Activated T-cell treated with anti-CD3 and anti-CD28 coated beads, Interleukin-2, amount 50 U/mL, for 72 hours (primary cell): Measurements from ENCODE around the gene TMEM178B. TPM values are rescaled to one million over a fixed set of nuclear protein-coding genes. Genes with fewer than 3 reads are reported as not detected.
"Not testable (repeated sequence)": the region's sequence is repeated elsewhere in the genome, so short reads cannot be mapped to it uniquely, and the experiment has no call there.

ENCODE experiments used
- ATAC-seq, 2 donors: fragments of 150-1000 bp; cut with Tn5 transposase; replicated peaks in 1 of 2; 2 replicates each; pipeline ENCODE4 v1.10.0; 2021; ENCODE audit warnings: moderate library complexity in 2 of 2, mild to moderate bottlenecking in 1 of 2
- DNase-seq, 2 donors: peaks; one replicate each; pipeline ENCODE4 v3.0.0; 2021 to 2022; ENCODE audit warnings: mixed read lengths in 1 of 2
- H3K27ac Mint-ChIP-seq: one replicate; pipeline ENCODE4 v1.8.0; 2022; ENCODE audit warnings: mild to moderate bottlenecking, moderate library complexity, mixed read lengths
- H3K27me3 Mint-ChIP-seq: one replicate; pipeline ENCODE4 v1.8.0; 2022; ENCODE audit warnings: low read depth, mixed read lengths
- H3K36me3 Mint-ChIP-seq, 2 donors: one replicate each; pipeline ENCODE4 v1.8.0; 2022; ENCODE audit warnings: mixed read lengths in 2 of 2, mild to moderate bottlenecking in 1 of 2; ENCODE audit not compliant: insufficient read depth in 2 of 2
- H3K4me1 Mint-ChIP-seq: one replicate; pipeline ENCODE4 v1.8.0; 2022; ENCODE audit warnings: low read depth, mixed read lengths
- H3K4me3 Mint-ChIP-seq, 2 donors: one replicate each; pipeline ENCODE4 v1.8.0; 2022; ENCODE audit warnings: mild to moderate bottlenecking in 2 of 2, mixed read lengths in 2 of 2, moderate library complexity in 2 of 2
- H3K9me3 Mint-ChIP-seq, 2 donors: one replicate each; pipeline ENCODE4 v1.8.0; 2022; ENCODE audit warnings: mixed read lengths in 2 of 2
- total RNA-seq, 2 donors: library from RNA; stranded (reverse); gene quantifications; one replicate each; pipeline ENCODE4 v1.2.3, GENCODE V29; 2022

The TMEM178B gene
- total RNA-seq, 2 donors from 2014 or later = 1.0 to 1.4 TPM

DNA sequence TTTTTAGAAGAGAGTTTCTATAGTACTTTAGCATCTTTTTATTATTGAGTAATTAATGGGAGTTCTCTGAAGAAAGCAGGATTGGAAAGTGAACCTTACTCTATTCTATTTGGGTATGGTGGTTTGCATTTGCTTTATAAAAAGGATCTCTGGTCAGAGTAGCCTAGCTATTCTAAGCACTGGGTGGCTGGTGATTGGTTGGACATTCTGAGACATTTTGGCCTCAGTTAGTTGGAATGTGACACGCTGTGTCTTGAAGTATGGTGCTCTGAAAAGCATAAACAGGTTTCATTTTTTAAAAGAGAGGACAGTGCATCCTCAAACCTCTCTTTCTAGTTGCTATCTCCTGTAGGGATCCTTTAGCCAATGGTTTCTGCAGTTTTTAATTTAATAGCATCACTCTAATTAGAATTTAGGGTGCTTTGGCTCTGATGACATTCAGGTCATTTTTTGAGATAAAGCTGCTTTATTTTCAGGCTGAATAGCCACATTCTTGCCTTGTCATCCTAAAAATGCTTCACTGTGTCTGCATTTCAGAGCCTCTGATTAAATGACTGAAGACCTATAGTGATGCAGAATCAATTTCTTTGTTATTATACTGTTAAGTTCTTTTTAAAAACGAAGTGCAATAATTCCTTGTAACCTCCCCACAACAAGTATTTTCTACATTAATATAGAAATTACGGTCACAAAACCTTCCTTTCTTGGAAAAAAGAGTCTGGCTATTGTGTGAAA is 20.6 kb downstream of the TMEM178B start:
- H3K36me3 Mint-ChIP-seq = no peaks in the 10 kb centered on the region
- H3K27me3 Mint-ChIP-seq = no peaks in the 10 kb centered on the region
- no peak overlapping the region for H3K27ac Mint-ChIP-seq
- H3K9me3 Mint-ChIP-seq = no peaks in the 10 kb centered on the region
- DNase-seq (no peak), ATAC-seq (no peak)
- no peak overlapping the region for H3K4me3 Mint-ChIP-seq
- no peaks in the 10 kb centered on the region for H3K4me1 Mint-ChIP-seq

DNA sequence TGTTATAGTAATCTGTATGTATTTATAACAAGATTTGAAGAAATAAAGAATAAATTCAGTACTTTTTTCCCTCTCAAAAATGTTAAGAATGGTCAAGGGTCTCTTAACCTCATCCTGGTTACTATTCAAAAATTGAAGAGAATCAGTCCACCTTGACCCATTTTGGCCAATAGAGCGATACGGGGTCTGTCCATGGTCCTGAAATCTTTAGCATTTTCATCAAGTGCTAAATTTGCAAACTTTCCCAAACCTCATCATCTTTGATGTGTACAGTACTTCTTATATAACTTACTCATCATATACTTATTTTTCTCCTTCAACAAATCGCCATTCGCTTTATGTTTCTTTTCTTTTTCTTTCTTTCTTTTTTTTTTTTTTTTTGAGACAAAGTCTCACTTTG is 23.6 kb downstream of the TMEM178B start:
- no peak overlapping the region for H3K4me3 Mint-ChIP-seq
- no peaks in the 10 kb centered on the region for H3K36me3 Mint-ChIP-seq
- H3K27ac Mint-ChIP-seq = no peak overlapping the region
- ATAC-seq (no peak), DNase-seq (no peak)
- no peaks in the 10 kb centered on the region for H3K4me1 Mint-ChIP-seq
- no peaks in the 10 kb centered on the region for H3K9me3 Mint-ChIP-seq
- no peaks in the 10 kb centered on the region for H3K27me3 Mint-ChIP-seq

DNA sequence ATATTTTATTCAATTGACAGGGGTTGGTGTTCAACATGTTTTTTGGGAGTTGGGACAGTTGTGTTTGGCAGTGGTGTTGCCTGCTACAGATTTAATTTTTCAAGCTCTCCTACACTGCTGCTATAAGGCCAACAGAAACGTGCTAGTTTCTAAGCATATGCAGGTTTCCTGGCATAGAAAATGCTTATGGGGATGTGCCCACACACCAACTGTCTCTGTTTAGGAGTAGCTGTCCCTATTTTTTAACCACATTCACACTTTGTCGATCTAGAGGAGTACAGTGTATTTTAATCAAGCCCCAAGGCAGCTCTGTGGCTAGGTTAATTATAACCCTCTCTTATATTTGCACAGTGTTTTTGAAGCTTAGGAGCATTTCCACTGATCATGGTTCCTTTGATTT is 28.6 kb downstream of the TMEM178B start:
- peaks cover 7% of the 10 kb centered on the region for H3K27me3 Mint-ChIP-seq
- DNase-seq (no peak), ATAC-seq (no peak)
- H3K9me3 Mint-ChIP-seq = no peaks in the 10 kb centered on the region
- H3K27ac Mint-ChIP-seq = no peak overlapping the region
- H3K4me3 Mint-ChIP-seq = no peak overlapping the region
- H3K36me3 Mint-ChIP-seq = no peaks in the 10 kb centered on the region
- no peaks in the 10 kb centered on the region for H3K4me1 Mint-ChIP-seq

DNA sequence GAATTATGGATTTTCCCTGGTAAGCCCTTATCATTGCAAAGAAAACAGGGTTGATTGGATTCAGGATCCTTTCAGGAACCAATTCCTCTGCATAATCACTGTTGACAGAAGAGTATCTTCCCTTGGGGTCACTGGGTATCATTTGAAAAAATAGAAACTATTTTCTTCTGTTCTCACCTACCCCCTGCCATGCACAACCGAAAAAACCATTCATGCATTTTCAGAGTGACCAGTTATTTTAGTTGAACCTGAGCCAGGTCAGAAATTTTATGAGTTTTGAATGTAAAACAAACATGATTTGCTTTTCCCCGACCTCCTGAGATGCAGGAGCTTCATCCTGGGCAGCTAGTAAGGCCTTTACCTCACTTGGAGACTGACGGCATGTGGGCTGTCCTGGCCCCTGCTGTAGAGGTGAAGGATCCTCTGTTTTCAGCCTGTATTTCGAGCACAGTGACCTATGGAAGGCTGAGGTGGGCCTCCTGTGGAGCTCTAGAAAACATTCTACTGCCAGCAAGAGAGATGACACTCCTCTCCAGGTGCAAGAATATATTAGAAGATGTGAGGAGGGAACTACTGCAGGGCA is 30.1 kb downstream of the TMEM178B start:
- peaks cover 7% of the 10 kb centered on the region for H3K27me3 Mint-ChIP-seq
- no peak overlapping the region for H3K4me3 Mint-ChIP-seq
- H3K4me1 Mint-ChIP-seq = no peaks in the 10 kb centered on the region
- H3K9me3 Mint-ChIP-seq = no peaks in the 10 kb centered on the region
- DNase-seq = no peak
- no peak overlapping the region for H3K27ac Mint-ChIP-seq
- H3K36me3 Mint-ChIP-seq = no peaks in the 10 kb centered on the region
- no peak for ATAC-seq

DNA sequence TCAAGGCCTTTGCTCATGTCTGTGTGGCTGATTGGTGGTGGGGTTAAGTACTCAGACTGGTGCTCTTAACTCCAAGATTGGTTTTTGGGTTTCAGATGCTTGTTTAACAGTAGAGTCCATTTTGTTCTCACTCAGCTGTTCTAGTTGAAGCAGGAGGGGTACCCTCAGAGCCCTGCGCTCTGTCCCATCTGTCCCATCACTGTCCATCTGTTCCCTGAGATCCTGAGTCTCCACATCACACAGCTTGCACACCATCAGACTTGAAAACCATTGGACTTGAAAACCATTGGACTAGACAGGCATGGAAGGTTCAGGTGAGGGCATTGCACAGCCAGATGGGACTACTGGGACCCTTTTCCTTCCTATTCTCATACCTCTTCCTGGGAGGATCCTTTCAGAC is 39.3 kb downstream of the TMEM178B start:
- no peaks in the 10 kb centered on the region for H3K36me3 Mint-ChIP-seq
- DNase-seq (no peak), ATAC-seq (no peak)
- no peak overlapping the region for H3K4me3 Mint-ChIP-seq
- no peaks in the 10 kb centered on the region for H3K4me1 Mint-ChIP-seq
- H3K9me3 Mint-ChIP-seq = no peaks in the 10 kb centered on the region
- H3K27ac Mint-ChIP-seq = no peak overlapping the region
- H3K27me3 Mint-ChIP-seq = no peaks in the 10 kb centered on the region

DNA sequence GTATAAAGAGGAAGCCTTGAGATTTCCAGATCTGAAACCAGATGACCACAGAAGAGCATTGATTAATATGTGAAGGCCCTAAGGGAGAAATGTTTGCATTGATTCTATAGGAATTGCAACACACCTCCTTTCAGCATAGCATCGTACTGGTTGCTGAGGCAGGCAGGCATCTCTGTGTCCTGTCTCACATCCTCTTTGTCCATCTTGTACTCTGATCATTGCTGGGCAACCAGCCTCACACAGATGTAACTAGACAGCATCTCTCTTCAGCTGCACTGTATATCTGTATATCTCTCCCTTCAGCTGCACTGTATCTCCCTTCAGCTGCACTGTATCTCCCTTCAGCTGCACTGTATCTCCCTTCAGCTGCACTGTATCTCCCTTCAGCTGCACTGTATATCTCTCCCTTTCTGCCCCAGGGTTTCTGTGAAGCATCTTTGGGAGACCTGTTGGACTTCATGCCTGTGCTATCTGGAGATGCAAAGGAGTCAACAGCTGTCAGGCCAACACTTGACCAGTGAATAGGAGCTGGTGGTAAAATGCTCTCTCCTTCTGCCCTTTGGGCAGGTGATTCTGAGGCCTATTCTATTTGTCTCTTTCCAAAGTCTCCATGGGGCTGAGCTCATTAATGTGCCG is 40.3 kb downstream of the TMEM178B start:
- Mint-ChIP-seq H3K9me3 (no peaks in the 10 kb centered on the region), H3K27ac (no peak overlapping the region), H3K4me1 (no peaks in the 10 kb centered on the region), H3K4me3 (no peak overlapping the region), H3K27me3 (no peaks in the 10 kb centered on the region), H3K36me3 (no peaks in the 10 kb centered on the region)
- no peak for DNase-seq
- ATAC-seq = no peak

DNA sequence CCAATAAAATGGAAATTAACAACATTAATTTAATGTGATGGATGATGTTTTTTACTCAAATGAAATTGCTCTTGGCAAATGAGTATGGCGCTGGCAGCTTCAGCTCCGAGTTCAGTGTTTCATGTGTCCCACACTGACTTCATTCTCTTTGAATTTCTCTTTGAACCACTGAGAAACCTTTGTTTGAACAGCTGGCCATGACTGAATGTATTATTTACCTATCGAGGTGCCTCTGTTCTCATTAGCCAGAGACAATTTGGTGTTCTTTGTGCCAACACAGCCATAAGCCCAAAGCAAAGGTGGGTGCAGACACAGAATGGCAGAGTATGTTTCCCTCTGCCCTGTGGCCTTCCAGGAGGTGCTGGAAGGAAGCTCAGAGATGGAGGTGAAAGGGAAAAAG is 42.1 kb downstream of the TMEM178B start:
- Mint-ChIP-seq H3K4me3 (no peak overlapping the region), H3K27me3 (no peaks in the 10 kb centered on the region), H3K9me3 (no peaks in the 10 kb centered on the region), H3K36me3 (no peaks in the 10 kb centered on the region), H3K4me1 (no peaks in the 10 kb centered on the region), H3K27ac (no peak overlapping the region)
- DNase-seq (no peak), ATAC-seq (no peak)

DNA sequence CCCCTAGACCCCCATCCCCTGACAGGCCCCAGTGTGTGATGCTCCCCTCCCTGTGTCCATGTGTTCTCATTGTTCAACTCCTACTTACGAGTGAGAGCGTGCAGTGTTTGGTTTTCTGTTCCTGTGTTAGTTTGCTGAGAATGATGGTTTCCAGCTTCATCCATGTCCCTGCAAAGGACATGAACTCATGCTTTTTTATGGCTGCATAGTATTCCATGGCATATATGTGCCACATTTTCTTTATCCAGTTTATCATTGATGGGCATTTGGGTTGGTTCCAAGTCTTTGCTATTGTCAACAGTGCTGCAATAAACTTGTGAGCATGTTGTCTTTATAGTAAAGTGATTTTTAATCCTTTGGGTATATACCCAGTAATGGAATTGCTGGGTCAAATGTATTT is 42.8 kb downstream of the TMEM178B start:
- H3K4me1 Mint-ChIP-seq, H3K27ac Mint-ChIP-seq, H3K27me3 Mint-ChIP-seq, ATAC-seq, H3K36me3 Mint-ChIP-seq, H3K9me3 Mint-ChIP-seq, H3K4me3 Mint-ChIP-seq, DNase-seq: not testable (repeated sequence)

DNA sequence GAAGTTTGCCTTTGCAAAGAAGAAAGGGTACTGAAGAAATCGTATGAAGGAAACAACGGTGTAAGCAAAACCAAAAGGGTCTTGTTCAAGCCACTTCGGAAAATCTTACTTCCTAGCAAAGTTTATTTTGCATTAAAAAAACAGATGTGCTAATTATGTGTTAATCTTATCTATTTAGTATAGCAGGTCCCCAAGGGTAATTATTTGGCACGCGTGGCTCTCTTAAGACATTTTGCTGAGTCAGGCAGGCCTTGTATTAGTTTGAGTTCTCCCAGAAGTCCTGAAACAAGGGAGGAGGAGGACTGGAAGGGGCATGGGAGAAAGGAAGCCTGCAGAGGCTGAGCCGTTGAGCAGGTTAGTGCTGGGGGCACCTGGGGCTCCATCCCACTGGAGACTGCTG is 44.9 kb downstream of the TMEM178B start:
- H3K27me3 Mint-ChIP-seq = peaks cover 5% of the 10 kb centered on the region
- H3K4me1 Mint-ChIP-seq = no peaks in the 10 kb centered on the region
- H3K36me3 Mint-ChIP-seq = no peaks in the 10 kb centered on the region
- no peak overlapping the region for H3K27ac Mint-ChIP-seq
- no peak for ATAC-seq
- no peak for DNase-seq
- H3K9me3 Mint-ChIP-seq = no peaks in the 10 kb centered on the region
- no peak overlapping the region for H3K4me3 Mint-ChIP-seq

DNA sequence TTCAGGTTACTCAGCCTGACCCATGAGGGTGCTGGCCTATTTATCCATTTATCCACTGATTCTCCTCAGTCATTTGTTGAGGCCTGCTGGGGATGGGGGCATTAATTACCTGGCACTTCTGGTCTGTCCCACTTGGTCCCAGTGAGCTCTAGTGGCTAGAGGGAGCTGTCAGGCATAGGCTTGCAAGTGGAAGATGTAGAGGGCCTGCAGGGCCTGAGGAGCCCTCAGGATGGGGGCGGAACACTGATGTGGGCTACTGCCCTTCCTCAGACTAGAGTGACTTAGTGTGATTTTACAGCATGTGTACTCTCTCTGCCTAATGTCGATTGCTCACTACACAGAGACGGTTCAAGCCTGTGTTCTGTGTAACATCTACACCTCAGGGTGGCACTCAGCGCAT is 45.3 kb downstream of the TMEM178B start:
- ATAC-seq = no peak
- H3K27me3 Mint-ChIP-seq = peaks cover 5% of the 10 kb centered on the region

DNA sequence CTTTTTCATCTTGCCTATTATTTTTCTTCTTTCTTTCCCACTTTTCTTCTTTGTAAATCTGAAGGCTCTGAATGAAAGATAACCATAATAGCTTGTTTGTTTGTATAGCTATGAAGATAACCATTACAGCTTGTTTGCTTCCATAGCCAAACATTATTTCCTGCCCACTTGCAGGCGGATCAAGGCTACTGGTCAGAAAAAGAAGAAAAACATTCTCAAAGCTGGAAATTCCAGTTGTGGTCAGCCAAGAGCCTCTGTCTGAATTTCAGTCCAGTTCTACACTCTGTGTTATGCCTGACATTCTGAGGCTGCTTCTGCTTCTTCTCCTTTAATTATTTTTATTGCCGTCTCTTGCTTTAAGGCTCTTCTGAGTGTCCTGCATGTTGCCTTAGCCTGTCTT is 48.9 kb downstream of the TMEM178B start:
- H3K9me3 Mint-ChIP-seq = no peaks in the 10 kb centered on the region

More for the DNA sequence above, 45.3 kb downstream of the TMEM178B start:
- no peaks in the 10 kb centered on the region for H3K4me1 Mint-ChIP-seq
- no peak for DNase-seq
- no peaks in the 10 kb centered on the region for H3K36me3 Mint-ChIP-seq
- no peaks in the 10 kb centered on the region for H3K9me3 Mint-ChIP-seq
- no peak overlapping the region for H3K27ac Mint-ChIP-seq
- no peak overlapping the region for H3K4me3 Mint-ChIP-seq

DNA sequence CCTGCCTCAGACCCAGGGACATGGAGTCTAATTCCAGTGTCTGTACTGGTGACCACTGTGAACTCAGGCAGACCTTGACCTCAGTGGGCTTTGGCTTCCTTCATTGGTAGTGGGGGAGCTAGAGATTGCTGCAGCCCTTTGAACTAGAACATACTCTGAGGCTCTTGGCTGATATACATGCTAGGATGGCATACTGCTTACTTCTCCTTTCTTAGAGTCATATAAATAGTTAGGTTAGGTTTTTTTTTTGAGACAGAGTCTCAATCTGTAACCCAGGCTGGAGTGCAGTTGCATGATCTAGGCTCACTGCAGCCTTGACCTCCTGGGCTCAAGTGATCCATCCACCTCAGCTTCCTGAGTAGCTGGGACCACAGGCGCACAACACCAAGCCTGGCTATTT is 49.7 kb downstream of the TMEM178B start:
- DNase-seq (no peak), ATAC-seq (no peak)
- no peak overlapping the region for H3K4me3 Mint-ChIP-seq
- H3K9me3 Mint-ChIP-seq = no peaks in the 10 kb centered on the region
- H3K27ac Mint-ChIP-seq = no peak overlapping the region
- peaks cover 21% of the 10 kb centered on the region for H3K27me3 Mint-ChIP-seq
- no peaks in the 10 kb centered on the region for H3K4me1 Mint-ChIP-seq
- H3K36me3 Mint-ChIP-seq = no peaks in the 10 kb centered on the region

More for the DNA sequence above, 48.9 kb downstream of the TMEM178B start:
- peaks cover 21% of the 10 kb centered on the region for H3K27me3 Mint-ChIP-seq
- H3K36me3 Mint-ChIP-seq = no peaks in the 10 kb centered on the region
- H3K4me3 Mint-ChIP-seq = no peak overlapping the region
- no peaks in the 10 kb centered on the region for H3K4me1 Mint-ChIP-seq
- ATAC-seq = no peak
- no peak for DNase-seq
- H3K27ac Mint-ChIP-seq = no peak overlapping the region

DNA sequence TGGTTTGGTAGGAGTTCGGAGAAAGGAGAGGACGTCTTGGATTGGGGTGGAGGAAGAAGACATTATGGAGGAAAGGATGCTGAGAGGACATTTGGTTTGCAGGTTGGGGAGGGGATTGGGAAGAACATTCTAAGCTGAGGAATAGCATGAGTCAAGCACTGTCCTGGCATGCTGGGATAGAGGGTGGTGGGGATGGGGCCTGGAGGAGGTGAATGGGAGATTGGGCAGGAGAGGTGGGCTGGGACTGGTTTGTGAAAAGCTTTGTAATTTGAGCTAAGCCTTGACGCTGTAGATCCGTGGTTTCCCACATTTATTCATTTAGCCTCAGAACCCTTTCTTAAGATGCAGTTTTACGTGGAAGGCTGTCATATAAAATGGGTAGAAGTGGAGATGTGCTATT is 52.2 kb downstream of the TMEM178B start:
- ATAC-seq (no peak), DNase-seq (no peak)
- H3K4me3 Mint-ChIP-seq = no peak overlapping the region
- H3K9me3 Mint-ChIP-seq = no peaks in the 10 kb centered on the region
- no peaks in the 10 kb centered on the region for H3K4me1 Mint-ChIP-seq
- no peaks in the 10 kb centered on the region for H3K36me3 Mint-ChIP-seq
- H3K27me3 Mint-ChIP-seq = peaks cover 33% of the 10 kb centered on the region
- no peak overlapping the region for H3K27ac Mint-ChIP-seq
